ENCODE data around the gene OR10V1.
"Not testable (repeated sequence)": the region's sequence is repeated elsewhere in the genome, so short reads cannot be mapped to it uniquely, and the experiment has no call there.

Gene OR10V1

DNA sequence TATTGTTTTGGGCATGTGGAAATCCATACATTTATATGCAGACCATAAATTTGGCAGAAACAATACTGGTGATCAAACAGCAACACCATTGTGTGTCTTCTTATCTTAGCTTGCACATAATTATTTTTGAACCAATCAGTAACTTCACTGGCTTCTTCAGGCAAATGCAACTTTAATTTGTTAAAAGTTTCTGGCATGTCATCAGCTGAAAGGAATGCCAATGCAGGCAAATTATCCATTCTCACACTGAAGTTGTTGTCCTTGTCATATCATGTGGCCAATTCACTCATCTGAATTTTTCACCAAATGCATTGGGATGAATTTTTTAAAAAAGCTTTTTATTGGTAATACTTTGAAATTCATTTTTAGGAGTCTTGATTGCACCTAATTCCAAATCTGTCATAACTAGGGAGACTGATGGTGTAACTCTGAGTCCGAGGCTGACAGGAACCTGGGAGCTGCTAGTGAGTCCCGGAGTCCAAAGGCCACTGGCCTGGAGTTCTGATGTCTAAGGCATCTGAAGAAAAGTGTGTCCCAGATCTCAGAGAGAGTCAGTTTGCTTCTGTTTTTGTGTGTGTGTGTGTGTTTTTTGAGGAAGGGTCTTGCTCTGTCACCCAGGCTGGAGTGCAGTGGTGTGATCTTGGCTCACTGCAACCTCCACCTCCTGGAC lies 17.4 kb upstream of the OR10V1 start:
- Mint-ChIP-seq H3K27ac (no peak overlapping the region), H3K4me3 (no peak overlapping the region), H3K27me3 (peaks cover 3% of the 10 kb centered on the region), H3K9me3 (no peaks in the 10 kb centered on the region), H3K36me3 (no peaks in the 10 kb centered on the region), H3K4me1 (peaks cover 6% of the 10 kb centered on the region)
- ATAC-seq (ENCODE audit: low read depth) (no peak), DNase-seq (ENCODE audit: low spot score in 2 of 2) (no peak)

DNA sequence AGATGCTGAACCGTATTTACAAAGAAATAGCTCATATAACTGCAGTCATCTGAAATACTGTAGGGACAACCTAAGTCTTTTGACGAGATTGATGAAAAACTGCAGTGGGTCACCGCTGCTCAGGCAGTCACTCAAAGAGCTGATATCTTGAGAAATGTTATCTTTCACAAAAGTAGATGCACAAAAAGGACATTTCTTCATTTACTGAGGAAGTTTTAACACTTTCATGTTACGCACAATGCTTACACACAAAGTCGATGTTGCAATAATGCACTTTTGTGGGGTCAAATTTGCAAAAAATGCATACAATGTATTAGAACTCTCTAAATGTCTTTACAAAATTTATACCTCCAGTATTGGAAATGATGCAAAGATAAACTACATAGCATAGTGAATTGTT lies 16.2 kb upstream of the OR10V1 start:
- ATAC-seq (ENCODE audit: low read depth), result no peak
- Mint-ChIP-seq H3K4me3 (no peak overlapping the region), H3K36me3 (no peaks in the 10 kb centered on the region), H3K27ac (no peak overlapping the region), H3K9me3 (no peaks in the 10 kb centered on the region), H3K27me3 (peaks cover 3% of the 10 kb centered on the region), H3K4me1 (peaks cover 6% of the 10 kb centered on the region)
- DNase-seq (ENCODE audit: low spot score in 2 of 2), result no peak

DNA sequence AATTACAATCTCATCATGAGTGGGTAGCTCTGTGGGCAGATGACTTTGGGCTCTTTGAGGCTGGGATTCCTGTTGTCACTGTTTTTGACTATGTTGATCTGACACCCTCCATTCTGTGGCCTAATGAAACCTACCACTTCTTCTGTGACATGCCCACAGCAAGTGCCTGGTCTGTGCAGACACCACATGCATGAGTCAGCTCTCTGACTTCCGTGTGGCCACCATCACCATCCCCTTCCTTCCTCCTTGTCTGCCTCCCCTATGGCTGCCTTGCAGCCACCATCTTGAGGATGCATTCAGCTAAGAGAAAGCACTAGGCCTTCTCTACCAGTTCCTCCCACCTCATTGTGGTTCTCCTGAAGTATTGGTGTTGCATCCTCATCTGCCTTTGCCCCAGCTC lies 15.3 kb upstream of the OR10V1 start:
- no peak for ATAC-seq (ENCODE audit: low read depth)
- H3K9me3 Mint-ChIP-seq, result no peaks in the 10 kb centered on the region
- H3K4me3 Mint-ChIP-seq, result no peak overlapping the region
- DNase-seq (ENCODE audit: low spot score in 2 of 2), result no peak
- no peak overlapping the region for H3K27ac Mint-ChIP-seq
- H3K36me3 Mint-ChIP-seq, result no peaks in the 10 kb centered on the region
- peaks cover 6% of the 10 kb centered on the region for H3K4me1 Mint-ChIP-seq
- H3K27me3 Mint-ChIP-seq, result peaks cover 4% of the 10 kb centered on the region

DNA sequence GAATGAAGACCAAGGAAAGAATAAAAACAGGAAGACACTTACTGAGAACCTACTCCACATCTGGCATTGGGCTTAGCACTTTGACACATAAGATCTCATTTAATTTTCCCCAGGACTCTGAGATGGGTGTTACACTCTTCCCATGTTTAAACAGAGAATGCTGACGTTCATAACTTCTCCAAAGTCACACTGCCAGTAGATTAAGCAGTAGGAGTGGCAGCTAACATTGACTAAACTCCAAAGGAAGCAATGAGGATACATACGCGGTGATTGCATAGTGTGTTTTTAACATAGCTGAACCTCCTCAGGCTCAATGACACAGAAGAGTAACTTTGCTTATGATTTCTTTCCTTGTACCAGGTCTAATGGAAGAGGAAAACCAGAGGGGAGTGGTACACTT lies 14.5 kb upstream of the OR10V1 start:
- Mint-ChIP-seq H3K9me3 (no peaks in the 10 kb centered on the region), H3K4me3 (no peak overlapping the region), H3K27ac (no peak overlapping the region), H3K4me1 (peaks cover 6% of the 10 kb centered on the region), H3K27me3 (peaks cover 5% of the 10 kb centered on the region), H3K36me3 (no peaks in the 10 kb centered on the region)
- no peak for DNase-seq (ENCODE audit: low spot score in 2 of 2)
- ATAC-seq (ENCODE audit: low read depth), result no peak

DNA sequence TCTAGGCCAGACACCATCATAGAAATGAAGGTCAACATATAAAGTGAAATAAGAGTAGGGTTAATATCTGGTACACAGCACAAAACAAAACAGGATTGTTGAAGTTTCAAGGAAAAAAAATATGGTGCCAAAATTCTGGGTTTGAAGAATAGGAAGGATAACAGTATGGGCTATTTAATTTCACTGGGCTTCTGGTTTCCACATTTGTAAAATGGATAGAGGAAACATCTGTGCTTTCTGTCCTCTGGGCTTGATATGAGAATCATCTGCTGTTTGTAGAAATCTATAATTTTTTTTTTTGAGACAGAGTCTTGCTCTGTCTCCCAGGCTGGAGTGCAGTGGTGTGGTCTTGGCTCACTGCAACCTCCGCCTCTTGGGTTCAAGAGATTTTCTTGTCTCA lies 13.8 kb upstream of the OR10V1 start:
- Mint-ChIP-seq H3K4me1 (peaks cover 6% of the 10 kb centered on the region), H3K27ac (no peak overlapping the region), H3K27me3 (peaks cover 5% of the 10 kb centered on the region), H3K9me3 (no peaks in the 10 kb centered on the region), H3K4me3 (no peak overlapping the region), H3K36me3 (no peaks in the 10 kb centered on the region)
- DNase-seq (ENCODE audit: low spot score in 2 of 2) (no peak), ATAC-seq (ENCODE audit: low read depth) (no peak)

DNA sequence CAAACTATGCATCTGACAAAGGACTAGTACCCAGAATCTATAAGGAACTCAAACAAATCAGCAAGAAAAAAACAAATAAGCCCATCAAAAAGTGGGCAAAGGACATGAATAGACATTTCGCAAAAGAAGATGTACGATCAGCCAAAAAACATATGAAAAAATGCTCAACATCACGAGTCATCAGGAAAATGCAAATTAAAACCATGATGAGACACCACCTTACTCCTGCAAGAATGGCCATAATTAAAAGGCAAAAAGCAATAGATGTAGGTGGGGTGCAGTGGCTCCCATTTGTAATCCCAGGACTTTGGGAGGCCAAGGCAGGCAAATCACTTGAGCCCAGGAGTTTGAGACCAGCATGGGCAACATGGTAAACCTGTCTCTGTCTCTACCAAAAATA lies 10.4 kb upstream of the OR10V1 start:
- ATAC-seq (ENCODE audit: low read depth) (no peak), DNase-seq (ENCODE audit: low spot score in 2 of 2) (no peak)
- no peak overlapping the region for H3K4me3 Mint-ChIP-seq
- H3K36me3 Mint-ChIP-seq, result no peaks in the 10 kb centered on the region
- H3K4me1 Mint-ChIP-seq, result peaks cover 5% of the 10 kb centered on the region
- no peak overlapping the region for H3K27ac Mint-ChIP-seq
- H3K9me3 Mint-ChIP-seq, result no peaks in the 10 kb centered on the region
- peaks cover 10% of the 10 kb centered on the region for H3K27me3 Mint-ChIP-seq

DNA sequence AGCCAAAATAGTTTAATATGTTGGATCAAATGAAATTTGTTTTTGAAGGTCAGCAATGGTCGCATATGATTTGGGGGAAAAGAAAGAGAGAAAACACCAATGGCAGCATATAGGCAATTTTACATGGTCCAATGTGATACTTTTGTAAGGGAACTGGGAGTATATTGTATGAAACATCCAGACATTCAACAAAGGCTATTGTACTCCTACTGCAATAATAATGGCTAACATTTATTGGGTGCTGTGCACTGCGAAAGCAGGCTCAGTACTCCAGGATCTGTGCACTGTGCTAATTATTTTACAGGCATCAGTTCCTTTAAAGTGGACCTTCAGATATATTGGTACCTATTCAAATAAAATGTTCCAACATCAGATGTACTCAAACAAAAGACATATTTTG lies 5.9 kb upstream of the OR10V1 start:
- Mint-ChIP-seq H3K4me1 (no peaks in the 10 kb centered on the region), H3K36me3 (no peaks in the 10 kb centered on the region), H3K4me3 (no peak overlapping the region), H3K9me3 (no peaks in the 10 kb centered on the region), H3K27me3 (peaks cover 13% of the 10 kb centered on the region), H3K27ac (no peak overlapping the region)
- ATAC-seq (ENCODE audit: low read depth) (no peak), DNase-seq (ENCODE audit: low spot score in 2 of 2) (no peak)

DNA sequence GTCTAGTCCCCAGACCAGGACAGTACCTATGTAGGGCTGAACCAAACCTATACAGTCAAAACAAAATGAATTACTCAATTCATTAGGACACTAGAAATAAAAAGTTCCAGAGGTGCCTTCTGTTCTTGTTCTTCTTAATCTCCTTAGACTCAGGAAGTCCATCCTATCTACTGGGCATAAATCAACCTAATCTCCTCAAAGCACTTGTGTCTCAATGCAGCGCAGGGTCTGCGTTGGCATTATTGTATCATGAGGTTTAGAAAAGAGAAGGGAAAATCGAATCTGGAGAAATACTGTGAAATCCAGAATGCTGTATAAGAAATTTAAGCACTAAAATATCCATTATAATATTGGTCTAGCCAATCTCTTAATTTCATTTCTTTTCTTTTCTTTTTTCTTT lies 2.4 kb upstream of the OR10V1 start:
- H3K27me3 Mint-ChIP-seq, result peaks cover 15% of the 10 kb centered on the region
- H3K27ac Mint-ChIP-seq, result no peak overlapping the region
- no peaks in the 10 kb centered on the region for H3K9me3 Mint-ChIP-seq
- H3K4me3 Mint-ChIP-seq, result no peak overlapping the region
- ATAC-seq (ENCODE audit: low read depth) (no peak), DNase-seq (ENCODE audit: low spot score in 2 of 2) (no peak)
- no peaks in the 10 kb centered on the region for H3K4me1 Mint-ChIP-seq
- H3K36me3 Mint-ChIP-seq, result peaks cover 1% of the 10 kb centered on the region

DNA sequence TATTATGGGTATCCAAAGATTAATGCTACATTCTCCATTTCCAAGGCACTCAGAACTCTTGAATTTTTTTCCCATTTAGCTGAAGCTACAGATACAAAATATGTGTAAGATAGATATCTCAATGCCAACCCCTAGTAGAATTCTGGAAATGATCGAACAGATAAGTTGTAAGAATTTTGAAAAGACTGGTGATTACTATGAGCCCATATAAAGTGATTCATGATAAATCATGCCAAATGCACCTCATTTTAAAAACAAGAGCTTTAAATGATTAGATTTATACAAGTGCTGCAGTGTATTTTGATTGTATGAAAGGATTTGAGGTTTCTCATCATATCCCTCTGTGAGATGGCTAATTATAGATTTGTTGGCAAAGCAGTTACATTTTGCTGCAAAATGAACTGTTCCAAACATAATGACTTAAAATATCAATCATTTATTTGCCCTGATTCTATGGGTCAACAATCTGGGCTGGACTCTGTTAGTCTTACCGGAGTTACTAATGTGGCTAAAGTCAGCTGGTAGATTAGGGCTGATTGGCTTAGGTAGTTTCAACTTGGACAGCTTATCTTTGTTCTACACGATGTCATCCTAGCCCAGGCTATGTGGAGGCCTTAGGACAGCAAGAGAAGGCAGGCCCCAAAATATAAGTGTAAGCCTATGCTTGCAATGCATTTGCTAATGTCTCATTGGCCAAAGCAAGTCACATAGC lies 3.4 kb downstream of the OR10V1 start:
- peaks cover 19% of the 10 kb centered on the region for H3K27me3 Mint-ChIP-seq
- H3K4me3 Mint-ChIP-seq, result no peak overlapping the region
- no peaks in the 10 kb centered on the region for H3K4me1 Mint-ChIP-seq

DNA sequence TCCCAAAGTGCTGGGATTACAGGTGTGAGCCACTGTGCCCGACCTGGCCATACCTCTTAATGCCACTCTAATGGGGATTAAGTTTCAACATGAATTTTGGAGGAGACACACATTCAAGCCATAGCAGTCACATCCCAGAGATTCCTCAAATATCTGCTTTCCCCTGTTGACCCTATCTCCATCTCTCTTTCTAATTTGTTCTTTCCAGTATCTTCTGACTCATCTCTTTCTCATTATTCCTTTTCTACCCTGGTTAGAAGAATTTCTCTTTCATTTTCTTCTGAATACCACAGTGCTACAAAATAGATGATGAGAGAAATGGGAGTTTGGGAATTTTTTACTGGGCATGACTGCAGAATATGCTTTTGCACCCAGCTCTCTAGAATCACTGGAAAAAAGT lies 5.1 kb downstream of the OR10V1 start:
- DNase-seq (ENCODE audit: low spot score in 2 of 2), result no peak
- H3K27me3 Mint-ChIP-seq, result peaks cover 16% of the 10 kb centered on the region
- no peaks in the 10 kb centered on the region for H3K4me1 Mint-ChIP-seq
- H3K9me3 Mint-ChIP-seq, result peaks cover 3% of the 10 kb centered on the region
- peaks cover 3% of the 10 kb centered on the region for H3K36me3 Mint-ChIP-seq
- no peak overlapping the region for H3K27ac Mint-ChIP-seq
- ATAC-seq (ENCODE audit: low read depth), result no peak
- no peak overlapping the region for H3K4me3 Mint-ChIP-seq

More for the DNA sequence above, 3.4 kb downstream of the OR10V1 start:
- Mint-ChIP-seq H3K36me3 (peaks cover 1% of the 10 kb centered on the region), H3K27ac (no peak overlapping the region), H3K9me3 (no peaks in the 10 kb centered on the region)
- no peak for DNase-seq (ENCODE audit: low spot score in 2 of 2)
- ATAC-seq (ENCODE audit: low read depth), result no peak

DNA sequence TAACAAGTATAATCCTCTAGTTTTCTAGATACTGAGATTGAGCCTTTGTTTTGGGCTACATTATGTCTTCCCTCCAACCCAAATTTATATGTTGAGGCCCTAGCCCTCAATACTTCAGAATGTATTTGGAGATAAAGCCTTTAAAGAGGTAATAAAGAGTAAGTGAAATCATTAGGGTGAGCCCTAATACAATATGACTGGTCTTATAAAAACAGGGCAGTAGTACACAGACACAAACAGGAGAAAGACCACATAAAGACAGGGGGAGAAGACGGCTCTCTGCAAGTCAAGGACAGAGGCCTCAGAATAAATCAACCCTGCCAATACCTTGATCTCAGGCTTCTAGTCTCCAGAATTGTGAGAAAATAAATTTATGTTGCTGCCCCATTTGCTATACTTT lies 6.3 kb downstream of the OR10V1 start:
- Mint-ChIP-seq H3K4me3 (no peak overlapping the region), H3K36me3 (peaks cover 2% of the 10 kb centered on the region), H3K9me3 (peaks cover 3% of the 10 kb centered on the region), H3K4me1 (no peaks in the 10 kb centered on the region), H3K27ac (no peak overlapping the region), H3K27me3 (peaks cover 9% of the 10 kb centered on the region)
- no peak for ATAC-seq (ENCODE audit: low read depth)
- no peak for DNase-seq (ENCODE audit: low spot score in 2 of 2)

DNA sequence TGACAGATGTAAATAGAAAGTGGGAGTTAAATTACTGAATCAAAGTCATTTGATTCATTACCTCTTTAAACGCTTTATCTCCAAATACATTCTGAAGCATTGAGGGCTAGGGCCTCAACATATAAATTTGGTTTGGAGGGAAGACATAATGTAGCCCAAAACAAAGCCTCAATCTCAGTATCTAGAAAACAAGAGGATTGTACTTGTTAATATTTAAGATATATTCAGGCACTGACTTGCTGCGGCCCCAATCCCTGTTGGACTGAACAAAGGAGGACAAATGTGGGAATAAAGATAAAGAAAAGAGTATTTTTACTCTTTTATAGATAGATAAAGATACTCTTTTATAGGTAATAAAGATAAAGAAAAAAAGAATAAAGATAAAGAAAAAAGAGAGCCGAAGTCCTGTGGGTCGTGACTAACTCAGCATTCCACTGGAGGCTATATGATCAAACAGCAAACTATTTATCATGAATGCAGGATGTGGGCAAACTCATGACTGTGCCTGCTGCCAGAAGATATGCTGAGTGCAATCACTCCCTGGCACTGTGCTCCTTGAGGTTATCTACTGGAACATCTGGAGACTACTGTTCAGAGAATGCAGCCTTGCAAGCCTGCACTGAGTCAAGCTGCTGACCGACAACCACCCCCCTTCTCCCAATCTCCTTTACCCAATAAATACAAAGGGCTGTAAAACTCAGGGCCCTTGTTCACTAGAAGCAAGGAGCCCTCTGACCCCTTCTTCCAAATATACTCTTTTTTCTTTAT lies 6.9 kb downstream of the OR10V1 start:
- no peak overlapping the region for H3K27ac Mint-ChIP-seq

DNA sequence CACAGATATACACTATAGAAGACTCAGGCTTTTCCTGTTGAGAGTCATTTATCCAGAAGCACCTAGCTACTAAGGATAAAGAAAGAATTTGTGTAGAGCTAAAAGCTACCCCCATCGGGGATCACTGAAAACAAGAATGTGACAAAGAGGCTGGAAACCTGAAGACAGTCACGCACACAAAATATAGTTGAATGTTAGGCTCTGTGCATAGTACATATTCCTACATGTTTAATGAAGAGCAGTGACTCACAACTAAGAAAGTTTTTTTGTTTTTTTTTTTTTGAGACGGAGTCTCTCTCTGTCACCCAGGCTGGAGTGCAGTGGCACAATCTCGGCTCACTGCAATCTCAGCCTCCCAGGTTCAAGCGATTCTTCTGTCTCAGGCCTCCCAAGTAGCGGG lies 8.4 kb downstream of the OR10V1 start:
- ATAC-seq (ENCODE audit: low read depth) (no peak), DNase-seq (ENCODE audit: low spot score in 2 of 2) (no peak)
- Mint-ChIP-seq H3K27ac (no peak overlapping the region), H3K27me3 (peaks cover 11% of the 10 kb centered on the region), H3K9me3 (peaks cover 3% of the 10 kb centered on the region), H3K36me3 (peaks cover 2% of the 10 kb centered on the region), H3K4me3 (no peak overlapping the region), H3K4me1 (no peaks in the 10 kb centered on the region)

More for the DNA sequence above, 6.9 kb downstream of the OR10V1 start:
- no peak overlapping the region for H3K4me3 Mint-ChIP-seq
- no peak for ATAC-seq (ENCODE audit: low read depth)
- no peak for DNase-seq (ENCODE audit: low spot score in 2 of 2)
- H3K9me3 Mint-ChIP-seq, result peaks cover 3% of the 10 kb centered on the region
- peaks cover 11% of the 10 kb centered on the region for H3K27me3 Mint-ChIP-seq
- H3K4me1 Mint-ChIP-seq, result no peaks in the 10 kb centered on the region
- H3K36me3 Mint-ChIP-seq, result peaks cover 2% of the 10 kb centered on the region

DNA sequence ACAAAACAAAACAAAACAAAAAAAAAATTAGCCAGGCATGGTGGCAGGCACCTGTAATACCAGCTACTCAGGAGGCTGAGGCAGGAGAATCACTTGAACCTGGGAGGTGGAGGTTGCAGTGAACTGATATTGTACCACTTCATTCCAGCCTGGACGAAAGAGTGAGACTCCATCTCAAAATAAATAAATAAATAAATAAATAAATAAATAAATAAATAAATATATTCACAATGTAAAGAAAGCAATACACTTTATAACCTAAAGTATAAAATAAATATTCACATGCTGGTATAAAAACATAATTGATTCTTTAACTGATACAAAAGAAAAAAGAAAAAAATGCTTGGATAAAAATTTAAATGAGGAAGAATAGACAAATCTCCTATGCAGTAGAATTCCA lies 10.1 kb downstream of the OR10V1 start:
- not testable (repeated sequence) for H3K36me3 Mint-ChIP-seq; H3K27ac Mint-ChIP-seq; H3K4me1 Mint-ChIP-seq; DNase-seq (ENCODE audit: low spot score in 2 of 2); H3K4me3 Mint-ChIP-seq; H3K9me3 Mint-ChIP-seq; ATAC-seq (ENCODE audit: low read depth)
- H3K27me3 Mint-ChIP-seq, result peaks cover 11% of the 10 kb centered on the region

Data from memory B cell (primary cell).